SU-DHL-6 (cell line): ENCODE measurements around the gene RAB11FIP3.

Source experiments
- CTCF ChIP-seq: fragments of 200-600 bp; sonication (generic); IDR thresholded peaks from one replicate; pipeline ENCODE4 v1.5.1; 2017; ENCODE audit warnings: antibody characterized with exemption, mild to moderate bottlenecking, low read length, moderate library complexity; ENCODE audit not compliant: insufficient read depth, poor library complexity, severe bottlenecking
- EZH2phosphoT487 ChIP-seq: fragments of 200-600 bp; sonication (generic), shearing (Covaris generic); conservative IDR thresholded peaks from 2 replicates; pipeline ENCODE4 v1.6.1; 2018; ENCODE audit warnings: mild to moderate bottlenecking, antibody characterized with exemption, low read length, moderate library complexity, mixed read lengths

GRCh38 chr16:491220-491919 lies 65.9 kb downstream of the RAB11FIP3 start:
- no peak for TF ChIP-seq CTCF
- no peak for TF ChIP-seq EZH2phosphoT487
